ENCODE results near the gene UPK2.

The UPK2 gene

DNA sequence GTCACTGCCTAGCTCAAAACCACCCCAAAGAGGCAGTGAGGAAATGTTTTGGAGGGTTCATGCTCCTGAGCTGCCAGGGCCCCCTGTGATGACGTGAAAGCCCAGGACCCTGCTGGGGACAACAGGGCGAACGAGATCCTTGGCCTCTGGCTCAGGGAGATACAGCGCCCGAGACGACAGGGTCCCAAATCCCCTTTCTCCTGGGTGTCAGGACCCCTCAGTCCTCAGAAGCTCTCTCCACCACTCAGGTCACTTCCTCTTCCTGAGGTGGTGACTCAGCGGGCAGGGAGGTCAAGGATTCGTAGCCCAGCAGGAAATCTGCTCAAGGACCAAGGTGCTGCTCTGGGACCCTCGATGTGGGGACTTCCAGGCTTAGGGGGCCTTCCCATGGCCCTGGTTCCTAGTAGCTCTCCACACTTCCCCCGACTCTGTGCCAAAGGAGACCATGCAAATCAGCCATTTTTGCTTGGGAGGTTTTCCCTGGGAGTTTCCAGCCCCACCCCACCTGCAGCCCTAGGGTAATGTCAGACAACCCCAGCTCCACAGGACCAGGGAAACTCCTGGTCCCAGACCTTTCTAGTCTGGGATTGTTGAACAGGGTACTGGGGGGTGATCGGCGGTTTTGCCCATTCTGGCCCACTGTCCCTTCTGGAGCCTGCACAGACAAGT lies 43.2 kb upstream of the UPK2 start:
- H3K9me3 ChIP-seq (ENCODE audit: control insufficient read depth in 2 of 2, low read length in 2 of 2): no peaks in the 10 kb centered on the region
- H3K27me3 ChIP-seq (ENCODE audit: control insufficient read depth in 2 of 2, insufficient read depth in 2 of 2, low read length in 2 of 2): no peaks in the 10 kb centered on the region
- peak overlapping the region; percentile 15 to 28 for H3K4me3 ChIP-seq (ENCODE audit: low read length in 2 of 2)
- H3K36me3 ChIP-seq (ENCODE audit: control insufficient read depth in 2 of 2, insufficient read depth in 2 of 2, low read length in 2 of 2): peaks cover 3 to 4% of the 10 kb centered on the region in 2 donors
- H3K27ac ChIP-seq (ENCODE audit: low read depth in 2 of 2, low read length in 2 of 2): peak overlapping the region; percentile 83 to 88
- H3K9ac ChIP-seq (ENCODE audit: low read depth in 1 of 2, low read length in 2 of 2): peak overlapping the region; percentile 61
- peaks cover 68 to 81% of the 10 kb centered on the region in 2 donors for H3K4me1 ChIP-seq (ENCODE audit: control insufficient read depth in 2 of 2, insufficient read depth in 2 of 2, low read length in 2 of 2)

DNA sequence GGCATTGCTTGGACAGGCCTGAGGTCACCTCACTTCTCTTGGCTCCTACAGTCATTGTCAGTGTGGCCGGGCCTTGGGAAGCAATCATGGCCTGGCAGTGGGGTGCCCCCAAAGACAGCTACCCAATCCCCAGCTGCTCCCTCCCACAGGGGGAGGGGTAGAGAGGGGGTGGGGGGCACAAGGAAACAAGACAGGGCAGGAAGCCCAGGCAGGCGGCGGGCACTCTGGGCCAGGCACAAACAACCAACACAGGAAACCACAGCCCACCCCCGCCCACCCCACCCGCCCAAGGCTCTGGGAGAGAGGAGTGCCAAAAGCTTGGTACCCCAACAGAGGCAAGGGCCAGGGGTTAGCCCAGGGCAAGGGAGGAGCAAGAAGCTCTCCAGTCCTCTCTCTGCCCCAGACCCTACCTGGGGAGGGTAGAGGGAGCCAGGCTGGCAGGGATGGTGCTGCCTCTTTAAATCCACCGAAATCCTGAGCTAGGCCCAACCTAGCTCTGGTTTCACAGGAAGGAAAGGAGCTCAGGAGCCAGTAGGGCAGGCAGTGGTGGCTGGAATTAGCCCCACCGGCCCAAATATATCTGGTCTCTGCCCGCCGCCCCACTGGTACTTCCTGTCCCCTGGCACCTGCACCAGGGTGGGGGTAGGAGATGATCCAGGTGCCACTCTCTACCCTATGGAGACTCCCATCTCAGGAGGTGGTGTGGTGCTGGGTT lies 42.5 kb upstream of the UPK2 start:
- Histone ChIP-seq H3K4me3 (ENCODE audit: low read length in 2 of 2) (peak overlapping the region; percentile 11 to 26), H3K36me3 (ENCODE audit: control insufficient read depth in 2 of 2, insufficient read depth in 2 of 2, low read length in 2 of 2) (no peaks in the 10 kb centered on the region), H3K4me1 (ENCODE audit: control insufficient read depth in 2 of 2, insufficient read depth in 2 of 2, low read length in 2 of 2) (peaks cover 73 to 87% of the 10 kb centered on the region in 2 donors), H3K9ac (ENCODE audit: low read depth in 1 of 2, low read length in 2 of 2) (peak overlapping the region in 1 of 2 donors; percentile 61), H3K27me3 (ENCODE audit: control insufficient read depth in 2 of 2, insufficient read depth in 2 of 2, low read length in 2 of 2) (no peaks in the 10 kb centered on the region), H3K9me3 (ENCODE audit: control insufficient read depth in 2 of 2, low read length in 2 of 2) (no peaks in the 10 kb centered on the region), H3K27ac (ENCODE audit: low read depth in 2 of 2, low read length in 2 of 2) (peak overlapping the region; percentile 83 to 94)

DNA sequence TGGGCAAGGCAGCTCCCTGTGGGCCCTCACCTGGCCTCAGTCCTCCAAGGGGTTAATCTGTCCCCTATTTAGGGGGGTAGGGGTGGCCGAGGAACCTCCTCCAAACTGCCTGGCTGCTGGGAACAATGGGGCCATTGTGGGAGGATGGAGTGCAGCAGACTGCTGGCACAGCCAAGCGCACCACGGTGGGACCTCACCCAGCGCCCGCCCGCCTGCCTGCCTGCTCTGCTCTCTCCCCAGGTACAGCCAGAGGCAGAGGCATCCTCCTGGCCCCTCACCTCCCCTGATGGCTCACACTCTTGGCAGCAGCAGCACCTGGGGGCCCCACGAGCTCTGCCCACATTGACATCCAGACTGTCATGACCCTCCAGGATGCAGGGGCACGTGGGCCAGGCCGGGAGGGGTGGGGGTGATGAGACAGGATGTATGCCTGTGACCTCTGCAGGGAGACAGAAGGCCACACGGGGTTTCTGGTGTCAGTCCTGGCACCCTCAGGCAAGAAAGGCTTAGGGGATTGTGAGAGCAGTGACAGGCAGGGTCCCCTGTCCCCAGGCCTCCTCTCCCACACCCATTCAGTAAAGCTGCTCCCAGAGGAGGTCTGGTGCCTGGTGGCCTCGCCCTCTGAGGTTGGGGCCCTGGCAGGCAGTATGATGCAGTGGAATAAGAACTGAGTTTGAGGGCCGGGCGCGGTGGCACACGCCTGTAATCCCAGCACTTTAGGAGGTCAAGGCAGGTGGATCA lies 41.8 kb upstream of the UPK2 start:
- no peaks in the 10 kb centered on the region for H3K36me3 ChIP-seq (ENCODE audit: control insufficient read depth in 2 of 2, insufficient read depth in 2 of 2, low read length in 2 of 2)
- H3K27me3 ChIP-seq (ENCODE audit: control insufficient read depth in 2 of 2, insufficient read depth in 2 of 2, low read length in 2 of 2): no peaks in the 10 kb centered on the region
- peaks cover 79 to 94% of the 10 kb centered on the region in 2 donors for H3K4me1 ChIP-seq (ENCODE audit: control insufficient read depth in 2 of 2, insufficient read depth in 2 of 2, low read length in 2 of 2)
- H3K27ac ChIP-seq (ENCODE audit: low read depth in 2 of 2, low read length in 2 of 2): peak overlapping the region; percentile 57 to 94
- H3K9ac ChIP-seq (ENCODE audit: low read depth in 1 of 2, low read length in 2 of 2): peak overlapping the region in 1 of 2 donors; percentile 28
- H3K4me3 ChIP-seq (ENCODE audit: low read length in 2 of 2): peak overlapping the region in 1 of 2 donors; percentile 26
- H3K9me3 ChIP-seq (ENCODE audit: control insufficient read depth in 2 of 2, low read length in 2 of 2): no peaks in the 10 kb centered on the region

DNA sequence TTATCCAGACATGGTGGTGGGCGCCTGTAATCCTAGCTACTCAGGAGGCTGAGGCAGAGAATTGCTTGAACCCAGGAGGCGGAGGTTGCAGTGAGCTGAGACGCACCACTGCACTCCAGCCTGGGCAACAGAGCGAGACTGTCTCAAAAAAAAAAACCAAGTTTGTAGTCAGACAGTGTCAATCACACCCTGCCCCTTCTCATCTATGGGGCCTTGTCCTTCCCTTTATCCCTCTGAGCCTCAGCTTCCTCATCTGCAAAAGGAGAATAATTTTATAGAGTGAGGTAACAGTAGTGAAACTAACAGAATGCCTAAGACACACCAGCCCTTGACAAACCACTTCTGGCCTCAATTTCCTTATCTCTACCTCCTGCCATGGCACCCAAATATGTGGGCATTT lies 41.1 kb upstream of the UPK2 start:
- Histone ChIP-seq H3K9ac (ENCODE audit: low read depth in 1 of 2, low read length in 2 of 2) (no peak overlapping the region), H3K36me3 (ENCODE audit: control insufficient read depth in 2 of 2, insufficient read depth in 2 of 2, low read length in 2 of 2) (no peaks in the 10 kb centered on the region), H3K27me3 (ENCODE audit: control insufficient read depth in 2 of 2, insufficient read depth in 2 of 2, low read length in 2 of 2) (no peaks in the 10 kb centered on the region), H3K4me3 (ENCODE audit: low read length in 2 of 2) (no peak overlapping the region), H3K9me3 (ENCODE audit: control insufficient read depth in 2 of 2, low read length in 2 of 2) (no peaks in the 10 kb centered on the region), H3K27ac (ENCODE audit: low read depth in 2 of 2, low read length in 2 of 2) (peak overlapping the region; percentile 57 to 94), H3K4me1 (ENCODE audit: control insufficient read depth in 2 of 2, insufficient read depth in 2 of 2, low read length in 2 of 2) (peaks cover 81 to 94% of the 10 kb centered on the region in 2 donors)

DNA sequence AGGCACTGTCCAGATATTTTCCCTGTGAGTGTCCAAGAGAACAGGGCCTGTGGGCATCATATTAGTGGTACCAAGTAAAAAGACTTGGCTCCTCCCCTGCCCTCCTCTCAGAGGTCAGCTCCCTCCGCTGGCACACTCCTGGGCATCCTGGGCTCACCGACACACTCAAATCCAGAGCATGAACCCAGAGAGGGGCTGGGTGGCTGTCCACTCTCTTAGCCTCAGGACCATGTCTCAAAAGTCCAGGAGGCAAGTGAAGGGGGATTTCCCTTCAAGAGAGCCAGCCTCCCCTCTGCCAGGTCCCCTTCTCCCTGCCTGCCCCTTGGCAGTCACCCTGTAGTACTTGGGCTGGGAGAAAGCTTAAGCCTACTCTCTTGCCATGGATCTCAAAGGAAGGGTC lies 40.7 kb upstream of the UPK2 start:
- H3K36me3 ChIP-seq (ENCODE audit: control insufficient read depth in 2 of 2, insufficient read depth in 2 of 2, low read length in 2 of 2): no peaks in the 10 kb centered on the region
- H3K4me1 ChIP-seq (ENCODE audit: control insufficient read depth in 2 of 2, insufficient read depth in 2 of 2, low read length in 2 of 2): peaks cover 81 to 95% of the 10 kb centered on the region in 2 donors
- no peaks in the 10 kb centered on the region for H3K27me3 ChIP-seq (ENCODE audit: control insufficient read depth in 2 of 2, insufficient read depth in 2 of 2, low read length in 2 of 2)
- peak overlapping the region; percentile 17 to 94 for H3K27ac ChIP-seq (ENCODE audit: low read depth in 2 of 2, low read length in 2 of 2)
- no peak overlapping the region for H3K4me3 ChIP-seq (ENCODE audit: low read length in 2 of 2)
- no peak overlapping the region for H3K9ac ChIP-seq (ENCODE audit: low read depth in 1 of 2, low read length in 2 of 2)
- no peaks in the 10 kb centered on the region for H3K9me3 ChIP-seq (ENCODE audit: control insufficient read depth in 2 of 2, low read length in 2 of 2)

DNA sequence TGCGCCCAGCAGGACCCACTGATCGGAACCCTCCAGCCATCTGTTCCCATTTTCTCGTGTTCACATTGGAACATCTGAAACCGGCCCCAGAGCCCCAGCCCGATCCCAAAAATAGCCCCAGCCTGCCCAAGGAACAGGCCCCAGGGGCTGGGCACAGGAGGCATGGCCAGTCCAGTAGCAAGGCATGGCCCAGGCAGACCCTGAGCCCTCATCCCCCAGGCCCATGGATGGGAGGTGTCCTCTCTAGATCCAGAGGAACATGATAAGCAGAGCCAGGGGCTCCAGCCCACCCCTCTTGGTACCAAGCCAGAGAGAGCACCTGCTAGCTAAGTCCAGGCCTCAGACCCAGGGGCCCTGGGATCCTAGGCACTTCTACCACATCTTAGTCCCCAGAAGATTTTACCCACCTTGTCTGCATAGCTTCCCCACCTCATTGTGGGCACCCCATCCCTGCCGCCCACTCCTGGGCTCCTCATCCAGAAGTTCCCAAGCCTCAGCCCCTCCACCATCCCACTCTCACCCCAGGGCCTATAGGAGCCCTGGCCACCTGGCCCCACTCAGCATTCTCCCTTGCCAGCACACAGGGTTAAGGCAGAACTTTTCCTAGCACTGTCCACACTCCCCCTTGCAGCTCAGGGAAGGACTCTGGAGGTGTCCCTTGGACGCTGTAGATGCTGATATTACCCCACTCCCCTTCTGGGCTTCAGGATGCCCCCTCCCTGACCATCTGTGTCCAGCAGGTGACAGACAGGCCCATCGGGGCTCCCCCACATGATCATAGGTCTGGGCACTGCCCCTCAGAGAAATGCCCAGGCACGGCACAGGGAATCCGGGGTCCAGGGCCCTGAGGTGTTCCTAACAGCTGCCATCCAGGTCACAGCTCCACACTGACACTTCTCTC lies 39.9 kb upstream of the UPK2 start:
- H3K4me1 ChIP-seq (ENCODE audit: control insufficient read depth in 2 of 2, insufficient read depth in 2 of 2, low read length in 2 of 2): peaks cover 87 to 96% of the 10 kb centered on the region in 2 donors

DNA sequence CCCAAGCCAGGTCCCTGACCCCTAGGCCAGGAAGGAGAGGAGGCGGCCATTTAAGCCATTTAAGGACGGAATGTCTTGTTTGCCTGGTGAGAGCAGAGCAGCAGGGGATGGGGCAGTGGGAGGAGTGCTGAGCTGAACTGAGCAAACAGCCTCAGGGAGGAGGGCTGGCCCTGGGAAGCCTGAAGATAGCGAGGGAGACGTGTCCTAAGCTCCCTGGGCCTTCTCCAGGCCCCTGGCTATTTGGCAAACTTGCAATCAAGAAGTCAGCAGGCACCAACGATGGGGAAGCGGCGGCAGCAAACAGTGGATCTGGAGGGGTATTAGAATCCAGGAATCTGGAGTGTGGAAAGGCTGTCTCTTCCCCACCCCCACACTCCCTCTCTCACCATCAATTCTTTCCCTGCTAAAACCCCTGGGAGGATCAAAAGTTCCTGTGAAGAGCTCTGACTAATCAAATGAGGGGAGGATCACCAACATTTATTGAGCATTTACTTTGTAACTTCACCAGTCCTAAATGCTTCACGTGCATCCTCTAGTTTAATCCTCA lies 39.2 kb upstream of the UPK2 start:
- Histone ChIP-seq H3K4me1 (ENCODE audit: control insufficient read depth in 2 of 2, insufficient read depth in 2 of 2, low read length in 2 of 2) (peaks cover 87 to 96% of the 10 kb centered on the region in 2 donors), H3K36me3 (ENCODE audit: control insufficient read depth in 2 of 2, insufficient read depth in 2 of 2, low read length in 2 of 2) (no peaks in the 10 kb centered on the region), H3K27me3 (ENCODE audit: control insufficient read depth in 2 of 2, insufficient read depth in 2 of 2, low read length in 2 of 2) (no peaks in the 10 kb centered on the region), H3K4me3 (ENCODE audit: low read length in 2 of 2) (peak overlapping the region in 1 of 2 donors; percentile 34), H3K27ac (ENCODE audit: low read depth in 2 of 2, low read length in 2 of 2) (peak overlapping the region; percentile 93 to 94), H3K9ac (ENCODE audit: low read depth in 1 of 2, low read length in 2 of 2) (peak overlapping the region; percentile 32 to 60), H3K9me3 (ENCODE audit: control insufficient read depth in 2 of 2, low read length in 2 of 2) (no peaks in the 10 kb centered on the region)

More for the DNA sequence above, 39.9 kb upstream of the UPK2 start:
- no peaks in the 10 kb centered on the region for H3K9me3 ChIP-seq (ENCODE audit: control insufficient read depth in 2 of 2, low read length in 2 of 2)
- H3K36me3 ChIP-seq (ENCODE audit: control insufficient read depth in 2 of 2, insufficient read depth in 2 of 2, low read length in 2 of 2): no peaks in the 10 kb centered on the region
- H3K27ac ChIP-seq (ENCODE audit: low read depth in 2 of 2, low read length in 2 of 2): peak overlapping the region; percentile 93 to 94
- H3K4me3 ChIP-seq (ENCODE audit: low read length in 2 of 2): peak overlapping the region in 1 of 2 donors; percentile 34
- H3K27me3 ChIP-seq (ENCODE audit: control insufficient read depth in 2 of 2, insufficient read depth in 2 of 2, low read length in 2 of 2): no peaks in the 10 kb centered on the region
- H3K9ac ChIP-seq (ENCODE audit: low read depth in 1 of 2, low read length in 2 of 2): peak overlapping the region; percentile 32 to 60

DNA sequence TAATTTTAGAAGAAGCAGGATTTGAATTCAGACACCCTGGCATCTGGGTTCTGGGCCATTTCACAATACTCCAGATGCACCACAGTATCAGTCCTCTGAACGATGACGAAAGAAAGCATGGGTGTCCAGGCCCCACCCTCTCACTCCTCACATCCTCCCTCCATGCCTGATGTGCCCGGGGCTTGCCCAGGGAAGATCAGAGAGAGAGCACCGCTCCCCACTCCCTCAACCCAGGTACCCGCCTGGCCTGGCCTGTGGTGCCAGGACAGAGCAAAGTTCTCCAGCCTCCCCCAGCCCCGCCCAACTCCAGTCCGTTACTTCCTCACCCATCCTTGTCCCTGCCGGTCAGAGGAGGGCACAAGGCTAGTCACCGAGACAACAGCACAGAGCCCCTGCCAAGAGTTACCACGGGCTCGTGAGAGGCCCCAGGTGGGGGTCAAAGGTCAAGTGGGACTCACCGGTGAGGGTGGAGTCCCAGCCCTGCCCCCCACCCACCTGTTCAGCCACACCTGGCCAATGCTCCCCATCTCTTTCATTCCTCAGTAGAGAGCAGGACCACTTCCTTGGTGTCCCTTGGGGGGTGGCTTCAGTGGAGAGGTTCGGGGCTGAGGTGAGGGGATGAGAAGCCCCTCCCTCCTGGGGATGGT lies 38.5 kb upstream of the UPK2 start:
- H3K9ac ChIP-seq (ENCODE audit: low read depth in 1 of 2, low read length in 2 of 2): peak overlapping the region; percentile 52 to 68
- H3K36me3 ChIP-seq (ENCODE audit: control insufficient read depth in 2 of 2, insufficient read depth in 2 of 2, low read length in 2 of 2): no peaks in the 10 kb centered on the region
- peak overlapping the region; percentile 93 to 94 for H3K27ac ChIP-seq (ENCODE audit: low read depth in 2 of 2, low read length in 2 of 2)
- H3K9me3 ChIP-seq (ENCODE audit: control insufficient read depth in 2 of 2, low read length in 2 of 2): no peaks in the 10 kb centered on the region
- peaks cover 87 to 96% of the 10 kb centered on the region in 2 donors for H3K4me1 ChIP-seq (ENCODE audit: control insufficient read depth in 2 of 2, insufficient read depth in 2 of 2, low read length in 2 of 2)
- H3K4me3 ChIP-seq (ENCODE audit: low read length in 2 of 2): peak overlapping the region; percentile 30 to 61
- no peaks in the 10 kb centered on the region for H3K27me3 ChIP-seq (ENCODE audit: control insufficient read depth in 2 of 2, insufficient read depth in 2 of 2, low read length in 2 of 2)

Measured in mucosa of rectum (tissue), 2 donors.